ENCODE data around the gene GPC5. TPM values are rescaled to one million over a fixed set of nuclear protein-coding genes. Genes with fewer than 3 reads are reported as not detected.
A peak's percentile ranks its signal among the peaks of the same experiment; 100 is the strongest.

The GPC5 gene
- polyA plus RNA-seq, 10 donors = 0.16 to 0.77 (median 0.26) TPM

DNA sequence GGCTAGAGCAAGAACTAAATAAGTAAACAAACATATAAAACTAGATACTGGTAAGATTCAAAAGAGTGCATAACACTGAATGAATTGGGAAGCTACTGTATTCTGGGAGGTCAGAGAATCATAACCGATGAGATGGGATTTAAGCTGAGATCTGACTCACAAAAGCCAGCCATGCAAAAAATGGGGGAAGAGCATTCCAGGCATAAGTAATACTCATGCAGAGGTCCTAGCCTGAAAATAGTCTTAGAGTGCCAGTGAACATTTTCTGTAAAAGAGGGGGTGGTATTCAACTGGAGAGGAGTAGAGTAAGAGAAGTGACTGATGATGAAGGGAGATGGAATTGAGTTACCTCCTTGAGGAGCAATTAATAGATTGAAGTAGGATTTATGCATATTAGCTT is 956.2 kb downstream of the GPC5 start:
- DNase-seq = no peak

DNA sequence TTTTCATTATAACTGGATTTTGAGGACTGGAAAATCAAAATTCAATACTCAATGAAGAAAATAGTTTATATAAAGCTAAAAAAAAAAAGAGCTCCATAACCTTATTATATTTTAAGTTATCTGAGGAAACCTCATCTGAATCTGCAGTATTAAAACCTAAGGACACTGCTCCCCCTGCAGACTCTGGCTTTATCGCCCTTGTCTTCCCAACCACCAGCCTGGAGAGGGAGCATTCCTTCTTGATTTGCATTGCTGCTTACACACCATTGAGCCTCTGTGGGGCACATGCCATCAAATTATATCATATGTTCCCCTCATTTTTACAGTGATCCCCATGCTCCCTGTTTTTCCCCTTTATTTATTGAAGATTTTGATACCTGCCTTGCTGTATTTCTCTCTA is 956.8 kb downstream of the GPC5 start:
- DNase-seq = peak; percentile 3 to 32 (median 8)

DNA sequence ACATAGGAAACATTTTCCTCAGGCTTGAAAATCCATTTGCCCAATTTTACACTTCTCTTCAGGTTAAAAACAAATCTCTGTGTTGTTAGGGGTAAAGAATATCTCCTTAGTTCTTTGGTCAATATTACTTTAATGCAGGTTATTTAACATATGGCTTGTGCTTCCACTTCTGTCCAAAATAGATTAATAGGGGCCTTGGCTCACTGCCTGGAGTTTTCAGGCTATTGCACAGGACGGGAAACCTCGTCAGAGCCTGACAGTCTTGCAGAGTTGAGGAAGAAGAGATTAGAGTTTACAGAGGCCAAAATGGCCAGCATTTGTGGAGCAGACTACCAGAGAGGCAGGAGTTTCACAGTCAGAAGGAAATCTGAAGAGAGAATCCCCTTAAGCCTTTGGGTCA is 964.3 kb downstream of the GPC5 start:
- peak in 2 of 3 donors; percentile 13 to 40 for DNase-seq

DNA sequence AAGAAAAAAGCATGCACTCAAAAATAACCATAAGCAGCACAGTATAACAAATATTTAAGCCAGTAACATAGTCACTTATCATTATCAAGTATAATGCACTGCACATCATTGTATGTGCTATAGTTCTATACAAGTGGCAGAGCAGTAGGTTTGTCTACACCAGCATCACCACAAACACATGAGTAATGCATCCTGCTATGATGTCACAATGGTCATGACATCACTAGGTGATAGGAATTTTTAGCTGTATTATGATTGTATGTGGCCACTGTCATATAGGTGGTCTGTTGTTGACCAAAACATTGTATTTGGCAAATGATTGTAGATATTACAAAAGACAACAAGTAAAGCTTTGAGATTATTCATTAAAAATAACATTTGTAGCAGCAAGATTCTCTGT is 967.5 kb downstream of the GPC5 start:
- DNase-seq = no peak

DNA sequence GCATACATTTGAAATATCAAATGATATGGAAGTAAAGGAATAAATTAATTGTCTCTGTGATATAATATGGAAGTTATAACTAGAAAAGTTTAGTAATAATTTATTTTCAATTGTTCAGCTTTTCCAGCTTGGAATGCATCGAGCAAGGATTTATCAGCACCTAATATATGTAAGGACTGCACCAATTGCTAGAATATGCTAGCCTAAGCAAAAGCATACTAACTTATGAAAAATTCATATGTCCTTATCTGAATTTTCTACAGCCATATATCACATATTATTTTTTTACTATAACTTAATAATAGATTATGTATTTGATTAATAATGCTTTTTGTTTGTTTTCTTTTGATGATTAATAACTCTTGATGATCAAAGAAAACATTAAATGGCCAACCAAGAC is 979.0 kb downstream of the GPC5 start:
- DNase-seq = no peak

DNA sequence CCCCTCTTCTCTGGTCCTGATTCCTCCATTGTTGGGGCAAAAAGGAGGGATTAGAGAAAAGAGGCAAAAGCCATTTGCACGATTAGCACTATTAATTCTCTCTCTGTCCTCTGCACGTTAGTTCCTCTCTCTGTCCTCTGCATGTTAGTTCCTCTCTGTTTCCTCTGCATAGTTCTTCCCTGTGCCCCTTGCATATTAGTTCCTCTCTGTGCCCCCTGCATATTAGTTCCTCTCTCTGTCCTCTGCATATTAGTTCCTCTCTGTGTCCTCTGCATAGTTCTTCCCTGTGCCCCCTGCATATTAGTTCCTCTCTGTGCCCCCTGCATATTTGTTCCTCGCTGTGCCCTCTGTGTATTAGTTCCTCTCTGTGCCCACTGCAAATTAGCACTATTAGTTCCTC is 981.0 kb downstream of the GPC5 start:
- DNase-seq = no peak

DNA sequence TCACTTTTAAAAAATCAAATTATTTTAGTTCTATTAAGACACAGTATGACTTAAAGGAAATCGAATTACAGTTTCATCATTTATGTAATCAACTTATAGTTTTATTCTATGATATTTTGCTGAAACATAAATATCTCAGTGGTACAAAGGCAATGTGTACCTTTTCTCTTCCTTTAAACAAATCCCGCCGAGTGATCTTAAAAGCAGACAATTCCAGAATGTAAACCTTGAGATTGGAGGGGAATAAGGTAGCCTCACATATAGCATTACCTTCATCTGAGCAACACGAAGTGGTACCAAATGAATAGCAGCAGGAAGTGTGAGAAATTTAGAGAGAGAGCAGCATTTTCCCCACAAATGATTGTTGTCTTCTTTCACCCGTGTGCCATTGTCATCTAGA is 986.0 kb downstream of the GPC5 start:
- DNase-seq = no peak

DNA sequence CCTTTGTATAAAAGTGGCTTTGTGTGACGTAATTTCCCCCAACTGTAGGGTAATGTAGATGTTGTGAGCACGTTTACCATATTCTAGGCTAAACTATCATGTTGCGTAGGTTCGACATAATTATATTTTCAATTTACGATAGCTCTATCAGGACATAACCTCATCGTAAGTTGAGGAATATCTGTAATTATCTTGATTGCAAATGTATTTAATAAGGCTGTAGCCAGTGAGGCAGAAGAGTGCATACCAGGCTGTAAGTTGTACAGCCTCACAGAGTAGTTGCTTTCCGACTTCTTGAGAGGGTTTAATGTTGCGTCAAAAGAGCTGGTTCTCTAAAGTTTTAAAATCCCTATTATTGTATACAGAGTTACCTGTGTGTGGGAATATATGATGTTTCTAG is 988.8 kb downstream of the GPC5 start:
- DNase-seq = no peak

DNA sequence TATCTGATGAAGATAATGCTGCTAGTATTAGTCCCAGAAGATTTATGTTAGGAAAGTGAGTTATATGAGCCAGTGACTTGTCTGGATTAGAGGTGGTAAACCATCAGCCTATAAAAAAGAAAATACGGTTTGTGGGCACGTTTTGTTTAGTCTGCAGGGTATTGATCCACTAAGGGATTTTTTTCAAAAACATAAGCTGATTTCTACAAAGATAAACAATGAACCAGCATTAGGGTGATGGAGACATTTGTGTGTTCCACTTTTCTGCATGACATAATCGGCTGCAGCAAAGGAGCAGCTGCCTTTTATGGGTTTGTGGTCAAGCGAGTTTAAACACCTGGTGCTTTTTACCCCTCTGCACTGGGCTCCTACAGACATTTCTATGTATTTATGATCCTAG is 991.8 kb downstream of the GPC5 start:
- DNase-seq = no peak

DNA sequence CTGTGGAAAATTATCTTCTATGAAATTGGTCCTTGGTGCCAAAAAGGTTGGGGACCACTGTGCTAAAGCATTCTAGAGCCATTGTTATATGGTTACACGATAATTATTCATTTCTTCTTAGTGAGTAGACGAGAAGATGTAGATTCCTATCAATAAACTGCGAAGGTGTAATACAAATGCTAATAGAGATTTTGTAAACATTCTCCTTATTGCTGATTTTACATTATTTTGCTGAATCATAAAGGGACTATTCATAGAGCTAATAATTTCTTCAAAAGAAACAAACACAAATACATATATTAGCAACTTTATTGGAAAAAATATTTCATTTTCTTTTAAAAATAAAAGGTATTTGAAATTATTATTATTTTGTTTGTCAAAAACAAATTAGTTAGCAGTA is 1005.2 kb downstream of the GPC5 start:
- DNase-seq = no peak

DNA sequence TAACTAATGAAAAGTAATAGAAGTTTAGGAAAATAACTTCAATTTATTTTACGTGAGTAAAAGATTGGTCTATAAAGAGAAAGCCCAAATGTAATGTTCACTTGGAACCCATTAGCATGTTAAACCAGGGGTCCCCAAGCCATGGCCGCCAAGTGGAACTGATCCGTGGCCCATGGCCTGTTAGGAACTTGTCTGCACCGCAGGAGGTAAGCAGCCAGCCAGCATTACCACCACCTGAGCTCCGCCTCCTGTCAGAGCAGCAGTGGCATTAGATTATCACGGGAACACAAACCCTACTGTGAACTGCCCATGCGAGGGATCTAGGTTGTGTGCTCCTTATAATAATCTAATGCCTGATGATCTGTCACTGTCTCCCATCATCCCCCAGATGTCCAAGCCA is 1009.4 kb downstream of the GPC5 start:
- DNase-seq = no peak

DNA sequence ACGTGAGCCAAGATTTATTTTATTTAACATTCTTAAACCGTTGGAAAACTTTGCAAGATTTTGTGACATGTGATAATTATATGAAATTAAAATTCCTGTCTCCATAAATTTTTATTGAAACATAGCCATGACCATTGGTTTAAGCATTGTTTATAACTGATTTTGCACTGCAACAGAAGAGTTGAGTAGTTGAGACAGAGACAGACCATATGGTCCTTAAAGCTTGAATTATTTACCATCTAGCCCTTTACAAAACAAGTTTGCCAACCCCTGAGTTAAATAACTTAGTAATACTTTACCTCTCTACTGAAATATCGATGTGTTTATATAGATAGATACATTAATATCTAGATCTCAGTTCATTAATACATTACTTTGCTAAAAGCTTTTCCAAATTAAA is 1014.1 kb downstream of the GPC5 start:
- DNase-seq = no peak

DNA sequence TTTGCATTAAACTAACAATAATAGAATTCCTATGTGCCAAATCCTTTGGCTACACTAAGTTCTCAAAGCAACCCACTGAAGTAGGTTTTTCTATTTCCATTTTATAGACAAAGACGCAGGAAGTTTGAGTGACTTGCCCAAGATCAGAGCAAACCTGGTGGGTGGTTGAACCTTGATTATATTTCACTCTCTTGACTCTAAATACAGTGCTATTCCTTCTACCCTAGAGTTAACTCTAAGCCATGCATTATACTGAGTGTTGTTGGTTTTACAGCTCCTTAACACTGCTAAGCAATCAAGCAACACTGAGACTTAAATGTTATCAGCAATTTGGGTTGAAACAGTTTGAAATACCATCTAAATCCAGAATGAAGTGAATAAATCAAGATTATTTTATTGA is 1014.6 kb downstream of the GPC5 start:
- DNase-seq = no peak

DNA sequence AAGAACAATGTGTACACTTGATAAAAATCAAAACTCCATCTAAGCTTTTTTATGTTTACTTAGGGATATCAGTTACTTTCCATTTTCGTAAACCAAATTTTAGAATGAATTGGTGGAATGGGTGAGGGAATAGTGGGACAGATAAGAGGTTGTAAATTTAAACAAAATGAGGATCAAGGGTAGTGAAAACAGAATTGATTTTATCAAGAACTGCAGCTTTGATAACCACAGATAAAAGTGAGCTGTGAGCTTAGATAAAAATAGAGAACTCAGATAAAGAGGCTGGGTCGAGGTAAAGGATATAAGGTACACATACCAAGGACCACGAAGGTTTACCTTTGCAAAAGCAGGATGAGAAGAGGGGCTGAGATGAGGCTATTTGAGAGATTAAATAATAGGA is 1015.0 kb downstream of the GPC5 start:
- DNase-seq = no peak

DNA sequence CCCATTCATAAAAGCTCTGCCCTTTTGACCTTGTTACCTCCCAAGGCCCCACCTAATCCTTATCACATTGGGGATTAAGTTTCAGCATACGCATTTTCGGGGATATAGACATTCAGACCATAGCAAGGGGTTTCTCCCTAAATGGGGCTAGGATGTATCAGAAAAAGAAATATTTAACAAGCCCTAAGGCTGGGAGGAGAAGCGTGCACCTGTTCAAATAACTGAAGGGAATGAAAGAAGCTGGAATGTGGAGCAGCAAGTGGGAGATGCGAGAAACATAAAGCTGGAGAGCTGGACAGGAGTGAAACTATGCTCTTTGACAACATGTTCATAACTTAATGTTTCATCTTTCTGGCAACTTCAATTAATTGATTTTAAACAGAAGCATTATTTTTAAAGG is 1016.4 kb downstream of the GPC5 start:
- DNase-seq = no peak

DNA sequence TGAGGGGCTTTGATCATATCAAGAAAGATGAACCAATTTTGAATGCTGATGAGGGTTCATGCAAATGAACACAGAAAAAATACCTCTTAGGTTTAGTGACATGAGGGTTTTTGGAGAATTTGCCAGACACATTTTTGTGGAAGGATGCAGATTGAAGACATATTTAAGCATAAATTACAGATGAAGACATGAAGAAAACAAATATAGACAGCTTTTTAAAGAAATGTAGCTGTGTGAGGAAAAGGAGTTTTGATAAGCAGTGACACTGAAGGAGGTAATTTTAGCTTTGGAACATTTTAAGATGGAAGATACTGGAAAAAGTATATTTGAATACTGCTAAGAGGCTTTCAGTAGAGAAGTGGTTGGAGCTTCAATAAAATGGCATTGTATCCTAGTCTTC is 1017.4 kb downstream of the GPC5 start:
- DNase-seq = no peak

DNA sequence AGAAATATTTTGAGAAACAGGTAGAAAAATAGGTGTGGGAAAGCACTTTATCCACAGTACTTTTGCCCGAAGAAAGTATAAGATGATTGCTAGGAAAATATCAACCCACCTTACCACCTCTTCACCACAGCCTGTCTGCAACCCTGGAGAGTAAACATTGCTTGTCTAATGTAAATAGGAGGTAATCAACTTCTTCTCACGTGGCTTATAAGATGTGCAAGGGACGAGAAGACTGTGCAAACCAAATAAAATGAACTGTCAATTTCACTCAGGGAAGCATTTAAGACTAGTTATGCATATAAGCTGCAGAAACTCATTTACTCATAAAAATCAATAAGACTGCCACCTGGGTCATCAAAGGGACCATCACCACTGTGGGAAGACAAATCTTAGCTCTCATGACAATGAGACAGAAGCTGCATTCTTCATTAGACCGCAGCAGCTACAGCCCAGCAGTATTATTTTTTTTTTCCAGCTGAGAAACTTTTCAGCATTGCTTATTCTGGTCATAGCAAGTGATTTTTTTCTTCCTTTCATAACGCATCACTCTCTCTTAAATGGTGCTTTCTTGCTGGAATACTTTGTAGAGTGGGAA is 1020.5 kb downstream of the GPC5 start:
- no peak for DNase-seq

DNA sequence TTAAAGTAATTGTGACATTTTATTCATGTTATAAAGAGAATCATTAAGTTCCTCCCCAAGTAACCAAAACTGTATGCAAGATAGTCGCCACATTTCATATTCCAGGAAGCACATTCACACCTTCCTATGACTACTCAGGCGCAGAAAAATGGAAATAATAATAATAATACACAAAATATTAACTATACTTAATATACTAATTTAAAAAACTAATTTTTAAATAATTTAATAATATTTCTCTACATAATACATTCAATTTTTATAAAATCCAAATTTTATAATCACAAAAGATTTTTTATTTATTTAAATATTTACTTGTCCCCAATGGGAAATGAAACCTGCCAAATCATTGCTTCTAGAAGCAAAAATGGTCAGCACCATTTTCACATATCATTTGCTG is 1030.8 kb downstream of the GPC5 start:
- DNase-seq = no peak

DNA sequence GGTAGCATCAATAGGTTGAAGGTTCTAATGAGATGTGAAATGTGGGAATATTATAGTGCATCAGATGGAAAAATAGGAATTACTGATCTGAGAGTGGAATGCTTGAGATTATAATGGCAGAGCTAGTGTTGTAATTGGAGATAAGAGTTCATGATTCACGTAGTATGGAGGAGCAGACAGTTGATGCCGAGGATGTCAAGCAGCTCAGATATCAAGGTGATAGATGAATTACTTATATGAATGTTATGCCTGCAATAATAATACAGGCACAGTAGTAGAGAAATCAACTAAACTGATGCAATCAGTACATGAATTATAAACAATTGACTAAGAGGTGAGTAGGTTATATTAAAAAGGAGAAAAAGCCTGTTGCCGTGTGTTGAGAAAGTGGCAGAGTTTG is 1035.0 kb downstream of the GPC5 start:
- DNase-seq = no peak

DNA sequence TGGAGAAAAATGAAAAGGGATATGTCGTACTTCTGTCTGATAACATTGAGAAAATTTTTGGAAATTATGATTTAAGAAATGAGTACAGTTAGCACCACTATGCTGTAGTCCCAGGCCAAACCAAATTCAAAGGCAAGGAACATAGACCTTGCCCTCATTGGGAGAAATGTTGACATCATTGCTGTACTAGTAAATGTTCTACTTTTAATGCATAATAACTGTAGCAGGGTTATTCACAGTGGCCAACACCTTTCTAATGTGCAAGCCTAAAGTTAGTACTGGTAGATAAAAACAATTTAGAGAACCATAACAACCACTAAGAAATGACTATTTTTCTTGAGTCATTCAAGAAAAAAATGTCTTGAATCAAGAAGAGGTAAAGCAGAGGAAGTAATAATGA is 1035.5 kb downstream of the GPC5 start:
- DNase-seq = no peak

DNA sequence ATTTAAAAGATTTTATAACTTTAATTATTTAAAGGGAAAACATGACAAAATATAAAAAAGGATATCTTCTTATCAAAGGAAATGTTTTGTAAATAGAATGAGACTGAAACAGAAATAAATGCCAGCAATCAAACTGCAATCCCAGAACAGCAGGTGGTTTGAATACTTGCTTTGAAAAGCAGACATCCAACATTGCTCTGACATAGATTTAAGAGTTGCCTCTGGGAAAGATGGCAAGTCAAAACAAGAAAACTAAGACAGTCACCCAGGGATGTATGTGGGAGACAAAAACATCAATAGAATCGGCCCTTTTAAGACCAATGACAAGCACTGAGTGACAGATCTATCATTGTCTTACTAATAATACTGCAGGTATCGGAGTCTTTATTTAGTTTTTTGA is 1038.5 kb downstream of the GPC5 start:
- no peak for DNase-seq

DNA sequence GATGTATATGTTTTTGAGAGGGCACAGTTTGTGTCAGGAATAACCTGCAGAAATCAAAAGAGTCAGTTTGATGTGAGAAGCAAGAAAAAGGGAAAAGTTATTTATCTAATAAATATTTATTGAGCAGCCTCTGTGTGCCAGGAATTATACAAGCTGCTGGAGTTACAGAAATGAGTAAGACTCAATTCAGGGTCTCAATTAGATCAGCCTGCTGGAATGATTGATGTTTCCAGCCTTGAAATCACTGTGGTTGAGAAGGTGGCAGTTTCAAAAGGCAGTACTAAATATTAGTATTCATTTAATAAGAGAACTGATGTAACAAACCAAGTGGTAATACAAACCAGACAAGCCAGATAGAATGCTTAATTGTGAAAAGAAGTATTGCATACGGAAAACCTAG is 1045.8 kb downstream of the GPC5 start:
- DNase-seq = no peak

DNA sequence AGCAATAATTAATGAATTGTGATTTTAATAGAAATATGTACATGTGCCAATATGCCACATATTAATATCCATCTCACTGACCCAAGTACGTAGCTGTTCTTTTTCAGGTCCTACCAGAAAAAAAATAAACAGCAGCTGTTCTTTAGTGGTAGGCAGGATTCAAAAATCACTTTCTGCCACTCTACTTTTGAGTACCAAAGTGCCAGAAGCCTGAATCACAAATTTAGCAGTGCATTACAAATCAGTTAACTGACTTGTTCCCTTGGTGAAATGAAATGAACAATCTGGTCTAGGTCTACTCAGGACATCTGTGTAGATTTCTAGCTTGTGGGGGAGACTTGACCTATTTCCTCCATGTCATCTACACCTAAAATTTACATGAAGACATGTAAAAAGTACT is 1052.6 kb downstream of the GPC5 start:
- DNase-seq = no peak

DNA sequence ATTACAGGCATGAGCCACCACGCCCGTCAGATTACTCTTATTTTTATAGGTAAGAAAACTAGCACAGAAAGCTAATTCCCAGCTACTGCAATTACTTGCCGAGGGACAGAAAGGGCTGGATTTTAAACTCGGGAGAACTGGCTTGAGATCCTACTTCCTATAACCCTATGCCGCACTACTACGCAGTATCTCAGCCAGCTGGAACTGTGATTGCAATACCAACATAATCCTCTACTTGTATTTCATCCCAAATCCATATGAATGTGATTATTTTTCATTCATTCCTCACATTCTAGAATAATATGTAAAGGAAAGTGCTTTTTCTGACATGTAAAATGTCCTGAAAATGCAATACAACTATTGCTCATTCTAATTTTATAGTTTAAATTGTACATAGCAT is 1054.4 kb downstream of the GPC5 start:
- DNase-seq = no peak

DNA sequence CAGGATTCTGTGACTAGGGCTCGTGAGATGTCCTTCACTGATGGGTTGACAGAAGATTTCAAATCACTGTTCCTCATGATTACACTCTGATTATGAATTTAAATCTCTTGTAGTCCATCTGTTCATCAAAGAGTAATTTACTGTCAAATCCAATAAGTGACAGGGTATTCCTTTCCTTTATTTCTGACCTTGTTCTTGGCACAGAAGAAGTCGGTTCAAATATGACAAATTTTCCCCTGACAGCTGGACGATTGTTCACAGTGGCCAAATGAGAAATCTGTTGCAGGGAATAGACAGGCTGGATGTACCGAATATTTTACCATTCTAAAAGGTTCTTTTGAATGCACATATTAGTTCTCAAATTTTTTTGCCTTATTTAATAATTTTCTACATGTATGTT is 1060.9 kb downstream of the GPC5 start:
- DNase-seq = no peak

Data from muscle of back (tissue), 11 donors.